Stomach (tissue), 19 donors: ENCODE measurements around the gene RRAGC. TPM values are rescaled to one million over a fixed set of nuclear protein-coding genes. Genes with fewer than 3 reads are reported as not detected.

Experiments
- DNase-seq, 2 donors: peaks; one replicate each; pipeline versions ENCODE4 v3.0.0 to v3.0.0-alpha.2; 2013 to 2019
- H3K27ac ChIP-seq, 5 donors: fragments of 200-600 bp in 4 of 5; sonication (generic) in 4 of 5; one replicate each; pipeline ENCODE4 v1.5.1; 2013 to 2019; ENCODE audit warnings: mild to moderate bottlenecking in 1 of 5, moderate library complexity in 1 of 5
- H3K27me3 ChIP-seq, 3 donors: fragments of 200-600 bp; sonication (generic); one replicate each; pipeline ENCODE4 v1.5.1; 2017 to 2019; ENCODE audit warnings: mixed run types in 1 of 3
- H3K36me3 ChIP-seq, 4 donors: fragments of 200-600 bp; sonication (generic); 1 replicate in 3 of 4; 2 replicates in 1 of 4; pipeline ENCODE4 v1.5.1; 2016 to 2019
- H3K4me1 ChIP-seq, 4 donors: fragments of 200-600 bp; sonication (generic); one replicate each; pipeline ENCODE4 v1.5.1; 2016 to 2019
- H3K4me3 ChIP-seq, 4 donors: fragments of 200-600 bp; sonication (generic) in 3 of 4; one replicate each; pipeline ENCODE4 v1.5.1; 2016 to 2019; ENCODE audit warnings: mild to moderate bottlenecking in 1 of 4
- H3K9me3 ChIP-seq, 4 donors: fragments of 200-600 bp; sonication (generic); one replicate each; pipeline ENCODE4 v1.5.1; 2016 to 2019
- EP300 ChIP-seq: sonication (generic); formaldehyde crosslinking; IDR thresholded peaks from one replicate; pipeline ENCODE4 v1.6.1; 2017; ENCODE audit warnings: antibody characterized with exemption
- POLR2A ChIP-seq, 4 donors: fragments of 450-650 bp; IDR thresholded peaks; one replicate each; pipeline ENCODE4 v1.6.1; 2016; ENCODE audit warnings: antibody characterized with exemption in 4 of 4, control low read depth in 2 of 4, mild to moderate bottlenecking in 1 of 4, moderate library complexity in 1 of 4
- POLR2AphosphoS5 ChIP-seq, 3 donors: sonication (generic); formaldehyde crosslinking; IDR thresholded peaks; one replicate each; pipeline ENCODE4 v1.6.1; 2016; ENCODE audit warnings: antibody characterized with exemption in 3 of 3
- WGBS, 5 donors: extraction: QIAGEN DNeasy Blood & Tissue Kit in 3 of 5; methylation state at CpG; one replicate each; pipeline versions ENCODE4 v1.1.5 to v1.1.7; 2013 to 2018; 5-methylcytosine and 5-hydroxymethylcytosine counted together
- intact Hi-C: fragments of 100-400 bp; cut with DNase I; formaldehyde crosslinking; loops from one replicate; pipeline ENCODE4 v1.15.1; 2023; ENCODE audit warnings: low total_unique reads
- long read RNA-seq, 10 donors: transcript quantifications; one replicate each; lab custom pipeline, GENCODE V29; 2026
- polyA plus RNA-seq, 3 donors: library from polyadenylated mRNA; stranded (reverse); fragments of 200-250 nt; gene quantifications; one replicate each; pipeline ENCODE4 v1.2.3, GENCODE V29; 2013
- total RNA-seq, 5 donors: library from RNA; depleted of rRNA; stranded (reverse); fragments of >200 nt; gene quantifications; one replicate each; pipeline versions ENCODE4 v1.1.0 to v1.2.3, GENCODE V29; 2014 to 2016
- TF ChIP-seq, protein P1 (sequence below), 7 experiments: fragments of 450-650 bp in 4 of 7; fragments of 200-600 bp in 3 of 7; sonication (generic) in 3 of 7; IDR thresholded peaks; one replicate each; pipeline ENCODE4 v1.5.1; 2016 to 2019; ENCODE audit warnings: antibody characterized with exemption in 7 of 7, control low read depth in 2 of 7, mild to moderate bottlenecking in 1 of 7
- donor health status: healthy with polysubstance abuse.
- donor health status: Bipolar disorder and iron deficiency.
- donor health status: healthy.

Gene RRAGC, protein sequence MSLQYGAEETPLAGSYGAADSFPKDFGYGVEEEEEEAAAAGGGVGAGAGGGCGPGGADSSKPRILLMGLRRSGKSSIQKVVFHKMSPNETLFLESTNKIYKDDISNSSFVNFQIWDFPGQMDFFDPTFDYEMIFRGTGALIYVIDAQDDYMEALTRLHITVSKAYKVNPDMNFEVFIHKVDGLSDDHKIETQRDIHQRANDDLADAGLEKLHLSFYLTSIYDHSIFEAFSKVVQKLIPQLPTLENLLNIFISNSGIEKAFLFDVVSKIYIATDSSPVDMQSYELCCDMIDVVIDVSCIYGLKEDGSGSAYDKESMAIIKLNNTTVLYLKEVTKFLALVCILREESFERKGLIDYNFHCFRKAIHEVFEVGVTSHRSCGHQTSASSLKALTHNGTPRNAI
- total RNA-seq (10 to 100 TPM in 3 of 5 donors, 1 to 10 TPM in 2; 1.2 to 25.0 (median 11.2) TPM), polyA plus RNA-seq (10 to 100 TPM in 2 of 3 donors, 1 to 10 TPM in 1; 9.7 to 15.3 (median 14.9) TPM)
- long read RNA-seq, donor 1, partial matches to known transcripts = 0 of 2 reads
- long read RNA-seq, donor 1, other reads (novel, unspliced or antisense) = 0 of 2 reads
- long read RNA-seq, donor 2, transcript RRAGC-201 (7 exons, 2,732 nt) = major isoform, 12 of 13 reads
- long read RNA-seq, donor 2, partial matches to known transcripts = 0 of 13 reads
- long read RNA-seq, donor 2, other reads (novel, unspliced or antisense) = 0 of 13 reads
- long read RNA-seq, donor 3, partial matches to known transcripts = 0 of 2 reads
- long read RNA-seq, donor 3, other reads (novel, unspliced or antisense) = 0 of 2 reads
- long read RNA-seq, donor 4, partial matches to known transcripts = 0 of 1 reads
- long read RNA-seq, donor 4, other reads (novel, unspliced or antisense) = 0 of 1 reads
- long read RNA-seq, donor 5, transcript RRAGC-201 (7 exons, 2,732 nt) = major isoform, 15 of 16 reads
- long read RNA-seq, donor 5, partial matches to known transcripts = 0 of 16 reads
- long read RNA-seq, donor 5, other reads (novel, unspliced or antisense) = 0 of 16 reads
- long read RNA-seq, donor 6 = 0 reads
- long read RNA-seq, donor 7, transcript RRAGC-201 (7 exons, 2,732 nt) = major isoform, 9 of 10 reads
- long read RNA-seq, donor 7, partial matches to known transcripts = 0 of 10 reads
- long read RNA-seq, donor 7, other reads (novel, unspliced or antisense) = 0 of 10 reads
- long read RNA-seq, donor 8, transcript RRAGC-201 (7 exons, 2,732 nt) = major isoform, 6 of 6 reads
- long read RNA-seq, donor 8, partial matches to known transcripts = 0 of 6 reads
- long read RNA-seq, donor 8, other reads (novel, unspliced or antisense) = 0 of 6 reads
- long read RNA-seq, donor 9, transcript RRAGC-201 (7 exons, 2,732 nt) = major isoform, 8 of 8 reads
- long read RNA-seq, donor 9, partial matches to known transcripts = 0 of 8 reads
- long read RNA-seq, donor 9, other reads (novel, unspliced or antisense) = 0 of 8 reads
- long read RNA-seq, donor 10, partial matches to known transcripts = 0 of 2 reads
- long read RNA-seq, donor 10, other reads (novel, unspliced or antisense) = 0 of 2 reads

DNA sequence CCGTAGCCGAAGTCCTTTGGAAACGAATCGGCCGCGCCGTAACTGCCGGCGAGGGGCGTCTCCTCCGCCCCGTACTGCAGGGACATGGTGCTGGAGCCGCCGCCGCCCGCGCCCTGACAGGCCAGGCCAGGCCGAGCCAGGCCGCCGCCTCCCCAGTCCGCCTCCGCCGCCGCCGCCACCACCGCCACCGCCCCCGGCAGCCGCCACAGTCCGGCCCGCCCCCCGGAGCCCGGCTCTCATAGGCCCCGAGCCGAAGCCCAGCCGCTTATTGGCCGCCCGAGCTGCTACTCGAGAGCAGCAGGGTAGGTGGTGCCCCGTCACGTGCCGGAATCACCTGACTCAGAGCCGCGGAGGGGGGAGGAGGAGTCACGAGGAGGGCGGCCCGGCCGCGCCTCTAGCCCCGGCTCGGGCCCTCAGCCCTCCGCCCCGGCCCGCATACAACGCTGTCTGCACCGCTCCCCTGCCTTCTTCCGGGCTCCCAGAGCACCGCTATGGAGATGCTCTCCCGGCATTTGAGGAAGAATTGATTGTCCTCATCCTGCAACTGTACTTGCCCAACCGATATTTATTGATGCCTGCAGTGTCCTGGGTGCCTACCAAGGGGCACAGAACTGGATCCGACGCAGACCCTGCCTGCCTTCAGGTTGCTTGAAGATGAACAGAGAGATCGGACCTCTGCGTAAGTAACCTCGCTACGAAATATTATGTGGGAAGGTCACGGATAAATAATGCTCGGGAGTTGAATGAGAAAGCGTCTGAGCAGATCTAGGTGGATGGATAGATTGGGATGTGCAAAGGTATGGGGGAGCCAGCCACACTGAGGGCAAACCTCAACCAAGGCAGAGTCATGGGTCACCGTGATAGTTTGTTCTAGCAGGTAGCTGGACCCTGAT lies at the start of gene RRAGC:
Gene RRAGC, minus strand, starts transcription at position 212 of the 893 bp plus-strand sequence. Its CDS starts 126 bp downstream, at position 86.
- H3K9me3 ChIP-seq = no peaks in the 10 kb centered on the region
- peak within 1 kb of the TSS; percentile 88 to 98 (median 91) for H3K4me3 ChIP-seq
- H3K27ac ChIP-seq = peak within 1 kb of the TSS; percentile 91 to 95 (median 95)
- intact Hi-C loops = no loop called here
- no peaks in the 10 kb centered on the region for H3K27me3 ChIP-seq
- H3K4me1 ChIP-seq = peaks cover 26 to 73% (median 56%) of the 10 kb centered on the region in 4 donors
- H3K36me3 ChIP-seq = peaks cover 16 to 32% (median 28%) of the 10 kb centered on the region in 4 donors
- TF ChIP-seq POLR2AphosphoS5 (IDR thresholded peaks at IDR 0.05) = peak; percentile 41 to 83 (median 70)
- TF ChIP-seq, protein P1, sequence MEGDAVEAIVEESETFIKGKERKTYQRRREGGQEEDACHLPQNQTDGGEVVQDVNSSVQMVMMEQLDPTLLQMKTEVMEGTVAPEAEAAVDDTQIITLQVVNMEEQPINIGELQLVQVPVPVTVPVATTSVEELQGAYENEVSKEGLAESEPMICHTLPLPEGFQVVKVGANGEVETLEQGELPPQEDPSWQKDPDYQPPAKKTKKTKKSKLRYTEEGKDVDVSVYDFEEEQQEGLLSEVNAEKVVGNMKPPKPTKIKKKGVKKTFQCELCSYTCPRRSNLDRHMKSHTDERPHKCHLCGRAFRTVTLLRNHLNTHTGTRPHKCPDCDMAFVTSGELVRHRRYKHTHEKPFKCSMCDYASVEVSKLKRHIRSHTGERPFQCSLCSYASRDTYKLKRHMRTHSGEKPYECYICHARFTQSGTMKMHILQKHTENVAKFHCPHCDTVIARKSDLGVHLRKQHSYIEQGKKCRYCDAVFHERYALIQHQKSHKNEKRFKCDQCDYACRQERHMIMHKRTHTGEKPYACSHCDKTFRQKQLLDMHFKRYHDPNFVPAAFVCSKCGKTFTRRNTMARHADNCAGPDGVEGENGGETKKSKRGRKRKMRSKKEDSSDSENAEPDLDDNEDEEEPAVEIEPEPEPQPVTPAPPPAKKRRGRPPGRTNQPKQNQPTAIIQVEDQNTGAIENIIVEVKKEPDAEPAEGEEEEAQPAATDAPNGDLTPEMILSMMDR (IDR thresholded peaks at IDR 0.05) = no peak
- WGBS, 5 donors = 0 to 1% (median 1%) methylated on average over 11 to 70 of the region's 70 CpGs
- peak; percentile 99 to 100 for DNase-seq

DNA sequence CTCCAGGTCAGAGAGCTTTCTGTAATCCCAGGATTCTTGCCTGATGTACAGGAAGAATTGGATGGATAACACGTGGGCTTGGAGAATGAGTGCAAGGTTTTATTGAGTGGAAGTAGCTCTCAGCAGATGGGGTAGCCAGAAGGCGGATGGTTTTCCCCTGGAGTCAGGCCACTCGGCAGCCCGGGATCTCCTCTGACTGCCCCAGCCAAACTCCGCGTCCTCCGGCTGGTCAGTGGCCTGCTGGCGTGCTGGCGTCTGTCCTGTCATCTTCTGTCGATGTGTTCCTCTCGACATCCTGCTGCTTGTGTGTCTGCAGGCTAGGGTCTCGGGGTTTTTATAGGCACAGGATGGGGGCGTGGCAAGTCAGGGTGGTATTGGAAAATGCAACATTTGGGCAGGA lies 49.2 kb upstream of the RRAGC start:
- intact Hi-C loops = no loop called here
- Histone ChIP-seq H3K27me3 (no peaks in the 10 kb centered on the region), H3K36me3 (peaks cover 0 to 12% (median 3%) of the 10 kb centered on the region in 4 donors), H3K9me3 (peaks cover 0 to 16% (median 12%) of the 10 kb centered on the region in 4 donors), H3K4me3 (no peak overlapping the region), H3K27ac (no peak overlapping the region), H3K4me1 (no peaks in the 10 kb centered on the region)
- DNase-seq = no peak
- TF ChIP-seq, protein P1 (IDR thresholded peaks at IDR 0.05) = no peak
- 86 to 90% (median 88%) methylated on average over 13 of the region's 13 CpGs for WGBS, 5 donors

DNA sequence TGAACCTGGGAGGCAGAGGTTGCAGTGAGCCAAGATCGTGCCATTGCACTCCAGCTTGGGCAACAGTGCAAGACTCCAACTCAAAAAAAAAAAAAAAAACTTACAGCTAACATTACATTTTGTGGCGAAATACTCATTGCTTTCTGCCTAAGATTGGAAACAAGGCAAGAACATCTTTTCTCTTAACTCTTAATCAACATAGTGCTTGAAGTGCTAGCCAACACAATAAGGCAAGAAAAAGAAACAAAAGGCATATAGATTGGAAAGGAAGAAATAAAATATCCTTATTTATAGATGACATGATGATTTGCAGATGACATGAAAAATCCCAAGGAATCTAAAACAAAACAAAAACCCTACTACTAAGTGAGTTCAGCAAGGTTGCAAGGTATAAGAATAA lies 46.4 kb upstream of the RRAGC start:
- no peak overlapping the region for H3K4me3 ChIP-seq
- TF ChIP-seq POLR2AphosphoS5 (IDR thresholded peaks at IDR 0.05) = no peak
- no peak for TF ChIP-seq EP300
- TF ChIP-seq, protein P1 (IDR thresholded peaks at IDR 0.05) = no peak
- TF ChIP-seq POLR2A (IDR thresholded peaks at IDR 0.05) = no peak
- H3K9me3 ChIP-seq = peaks cover 0 to 16% (median 12%) of the 10 kb centered on the region in 4 donors
- peaks cover 0 to 7% (median 0%) of the 10 kb centered on the region in 4 donors for H3K36me3 ChIP-seq
- WGBS, 5 donors = 77 to 100% (median 96%) methylated on average over 2 of the region's 2 CpGs
- H3K27me3 ChIP-seq = no peaks in the 10 kb centered on the region
- H3K27ac ChIP-seq = no peak overlapping the region
- intact Hi-C loops = no loop called here
- DNase-seq = no peak
- no peaks in the 10 kb centered on the region for H3K4me1 ChIP-seq
